GM20000 (cell line): ENCODE data around the gene STAT5B.
A peak's percentile ranks its signal among the peaks of the same experiment; 100 is the strongest.

Experiments
- DNase-seq: peaks from one replicate; pipeline ENCODE4 v3.0.0; 2012; ENCODE audit warnings: low spot score
- CTCF ChIP-seq: IDR thresholded peaks from 2 replicates; pipeline ENCODE4 v1.5.1; 2012; ENCODE audit warnings: mild to moderate bottlenecking, control low read depth; ENCODE audit errors: extremely low read depth, missing control alignments

The STAT5B gene

GRCh38 chr17:42287305-42287976 is 11.2 kb upstream of the STAT5B start:
- peak; percentile 76 for DNase-seq
- TF ChIP-seq CTCF: no peak

- no peak for DNase-seq
- TF ChIP-seq CTCF: no peak
Measured at GRCh38 chr17:42286411-42287221, 10.4 kb upstream of the STAT5B start.

GRCh38 chr17:42285346-42286050 is 9.3 kb upstream of the STAT5B start:
- TF ChIP-seq CTCF: no peak

GRCh38 chr17:42284566-42284965 is 8.4 kb upstream of the STAT5B start:
- TF ChIP-seq CTCF: no peak
- DNase-seq: no peak

More at GRCh38 chr17:42285346-42286050, 9.3 kb upstream of the STAT5B start:
- no peak for DNase-seq

GRCh38 chr17:42284024-42284369 is 7.8 kb upstream of the STAT5B start:
- no peak for TF ChIP-seq CTCF
- no peak for DNase-seq

- no peak for TF ChIP-seq CTCF
- DNase-seq: peak; percentile 3
Measured at GRCh38 chr17:42283241-42284023, 7.2 kb upstream of the STAT5B start.
